ENCODE measurements around the gene SCAF11. TPM values are rescaled to one million over a fixed set of nuclear protein-coding genes. Genes with fewer than 3 reads are reported as not detected.

SCAF11 gene
- total RNA-seq, 1 experiment from 2014 or later = 79.8 TPM

DNA sequence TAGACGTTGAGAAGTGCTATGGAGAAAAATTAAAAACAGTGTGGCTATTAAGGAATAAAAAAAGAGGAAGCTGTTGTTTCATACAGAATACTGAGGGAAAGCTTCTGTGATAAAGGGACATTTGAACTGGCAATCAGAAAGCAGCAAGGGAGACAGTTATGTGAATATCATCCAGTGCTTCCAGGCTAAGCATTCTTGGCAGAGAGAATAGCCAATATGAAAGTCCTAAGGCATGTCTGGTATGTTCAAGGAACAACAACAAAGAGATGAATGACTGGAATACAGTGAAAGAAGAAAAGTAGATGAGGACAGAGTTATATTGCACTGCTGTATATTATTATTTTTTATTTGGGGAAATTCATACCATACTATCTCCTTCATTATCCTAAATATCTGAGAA, 23.9 kb downstream of the SCAF11 start:
- ATAC-seq = no peak
- no peak overlapping the region for H3K27ac ChIP-seq (ENCODE audit: low read depth, low read length)

More for the DNA sequence above, 23.9 kb downstream of the SCAF11 start:
- intact Hi-C loops (cut with micrococcal nuclease) = no loop called here
- ChIA-PET CTCF (no interaction called here), POLR2A (no interaction called here), RAD21 (ENCODE audit: low non-redundant PET in 1 of 2, low total read pairs in 2 of 2, uncharacterized antibody in 2 of 2, unreplicated experiment in 2 of 2) (no interaction called here)
- H3K4me1 ChIP-seq (ENCODE audit: control insufficient read depth in 1 of 2, insufficient read depth in 2 of 2, low read length in 2 of 2) = no peaks in the 10 kb centered on the region
- TF ChIP-seq, protein P1, sequence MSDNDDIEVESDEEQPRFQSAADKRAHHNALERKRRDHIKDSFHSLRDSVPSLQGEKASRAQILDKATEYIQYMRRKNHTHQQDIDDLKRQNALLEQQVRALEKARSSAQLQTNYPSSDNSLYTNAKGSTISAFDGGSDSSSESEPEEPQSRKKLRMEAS (IDR thresholded peaks at IDR 0.05) = no peak
- TF ChIP-seq, protein P2, sequence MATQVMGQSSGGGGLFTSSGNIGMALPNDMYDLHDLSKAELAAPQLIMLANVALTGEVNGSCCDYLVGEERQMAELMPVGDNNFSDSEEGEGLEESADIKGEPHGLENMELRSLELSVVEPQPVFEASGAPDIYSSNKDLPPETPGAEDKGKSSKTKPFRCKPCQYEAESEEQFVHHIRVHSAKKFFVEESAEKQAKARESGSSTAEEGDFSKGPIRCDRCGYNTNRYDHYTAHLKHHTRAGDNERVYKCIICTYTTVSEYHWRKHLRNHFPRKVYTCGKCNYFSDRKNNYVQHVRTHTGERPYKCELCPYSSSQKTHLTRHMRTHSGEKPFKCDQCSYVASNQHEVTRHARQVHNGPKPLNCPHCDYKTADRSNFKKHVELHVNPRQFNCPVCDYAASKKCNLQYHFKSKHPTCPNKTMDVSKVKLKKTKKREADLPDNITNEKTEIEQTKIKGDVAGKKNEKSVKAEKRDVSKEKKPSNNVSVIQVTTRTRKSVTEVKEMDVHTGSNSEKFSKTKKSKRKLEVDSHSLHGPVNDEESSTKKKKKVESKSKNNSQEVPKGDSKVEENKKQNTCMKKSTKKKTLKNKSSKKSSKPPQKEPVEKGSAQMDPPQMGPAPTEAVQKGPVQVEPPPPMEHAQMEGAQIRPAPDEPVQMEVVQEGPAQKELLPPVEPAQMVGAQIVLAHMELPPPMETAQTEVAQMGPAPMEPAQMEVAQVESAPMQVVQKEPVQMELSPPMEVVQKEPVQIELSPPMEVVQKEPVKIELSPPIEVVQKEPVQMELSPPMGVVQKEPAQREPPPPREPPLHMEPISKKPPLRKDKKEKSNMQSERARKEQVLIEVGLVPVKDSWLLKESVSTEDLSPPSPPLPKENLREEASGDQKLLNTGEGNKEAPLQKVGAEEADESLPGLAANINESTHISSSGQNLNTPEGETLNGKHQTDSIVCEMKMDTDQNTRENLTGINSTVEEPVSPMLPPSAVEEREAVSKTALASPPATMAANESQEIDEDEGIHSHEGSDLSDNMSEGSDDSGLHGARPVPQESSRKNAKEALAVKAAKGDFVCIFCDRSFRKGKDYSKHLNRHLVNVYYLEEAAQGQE (IDR thresholded peaks at IDR 0.05; ENCODE audit: low read depth) = no peak
- TF ChIP-seq EZH2 (IDR thresholded peaks at IDR 0.05) (no peak), ZFX (IDR thresholded peaks at IDR 0.05) (no peak), RAD21 (IDR thresholded peaks at IDR 0.05; ENCODE audit: low read depth) (no peak), JUND (IDR thresholded peaks at IDR 0.05) (no peak)
- no peaks in the 10 kb centered on the region for H3K27me3 ChIP-seq (ENCODE audit: insufficient read depth, low read length)
- no peak overlapping the region for H3K9ac ChIP-seq (ENCODE audit: low read length)
- no peak overlapping the region for H2AFZ ChIP-seq (ENCODE audit: low read depth, low read length, poor library complexity, severe bottlenecking)
- DNase-seq (ENCODE audit: low read depth, low spot score) = no peak
- H3K36me3 ChIP-seq (ENCODE audit: control insufficient read depth in 1 of 2, insufficient read depth in 2 of 2, low read length in 2 of 2) = peaks cover under 1 to 23% of the 10 kb centered on the region in 2 experiments; a peak in 2 of 4 replicates
- H3K4me2 ChIP-seq (ENCODE audit: low read length) = no peak overlapping the region
- no peak overlapping the region for H3K4me3 ChIP-seq (replicated peaks in 1 of 2; ENCODE audit: low read depth in 1 of 2, low read length in 2 of 2)
- BruUV-seq (replicated peaks) = no TSS peak
- H4K20me1 ChIP-seq (ENCODE audit: insufficient read depth) = peaks cover 11% of the 10 kb centered on the region; the same call in 1 of the 2 replicates
- no peaks in the 10 kb centered on the region for H3K9me3 ChIP-seq (ENCODE audit: control insufficient read depth in 1 of 2, insufficient read depth in 1 of 2, low read depth in 1 of 2, low read length in 2 of 2)
- no peaks in the 10 kb centered on the region for H3K9me2 ChIP-seq (ENCODE audit: insufficient read depth)
- H3K79me2 ChIP-seq (ENCODE audit: insufficient read depth, low read length) = peaks cover 97% of the 10 kb centered on the region

Measured in HCT116 (cell line).